Left lung (tissue), 10 donors: ENCODE data around the gene LSM3. TPM values are rescaled to one million over a fixed set of nuclear protein-coding genes. Genes with fewer than 3 reads are reported as not detected.

ENCODE experiments used
- ATAC-seq: fragments of 200-7000 bp; cut with Tn5 transposase; one replicate; pipeline ENCODE4 v1.9.1; 2020; ENCODE audit warnings: moderate library complexity
- DNase-seq, 4 donors: peaks; one replicate each; pipeline ENCODE4 v3.0.0-alpha.2; 2013 to 2020
- H3K27ac ChIP-seq, 2 donors: fragments of 200-600 bp; sonication (generic) in 1 of 2; one replicate each; pipeline versions ENCODE4 v1.5.0 to v1.8.0; 2020 to 2021
- H3K27me3 ChIP-seq, 2 donors: fragments of 200-600 bp; sonication (generic) in 1 of 2; one replicate each; pipeline versions ENCODE4 v1.5.0 to v1.8.0; 2020 to 2021
- H3K36me3 ChIP-seq, 2 donors: fragments of 200-600 bp; sonication (generic) in 1 of 2; one replicate each; pipeline versions ENCODE4 v1.5.0 to v1.8.0; 2020 to 2021
- H3K4me1 ChIP-seq, 2 donors: fragments of 200-600 bp; one replicate each; pipeline ENCODE4 v1.8.0; 2021
- H3K4me3 ChIP-seq, 2 donors: fragments of 200-600 bp; sonication (generic) in 1 of 2; one replicate each; pipeline versions ENCODE4 v1.5.0 to v1.8.0; 2020 to 2021; ENCODE audit warnings: mild to moderate bottlenecking in 1 of 2
- H3K9me3 ChIP-seq, 2 donors: fragments of 200-600 bp; sonication (generic) in 1 of 2; one replicate each; pipeline versions ENCODE4 v1.5.0 to v1.8.0; 2020 to 2021
- CTCF ChIP-seq, 2 donors: fragments of 200-600 bp; sonication (generic) in 1 of 2; IDR thresholded peaks; one replicate each; pipeline versions ENCODE4 v1.5.0 to v1.8.0; 2021; ENCODE audit warnings: antibody characterized with exemption in 2 of 2
- intact Hi-C, 2 donors: fragments of 100-400 bp; cut with DNase I; formaldehyde crosslinking; loops; one replicate each; pipeline versions ENCODE4 v1.11.2 to v1.14.2; 2022
- polyA plus RNA-seq, 6 donors: library from polyadenylated mRNA; unstranded; fragments of 120-200 nt; gene quantifications; one replicate each; pipeline ENCODE4 v1.2.1, GENCODE V29; 2013; ENCODE audit not compliant: insufficient read length in 6 of 6
- total RNA-seq, 2 donors: library from RNA; stranded (reverse); fragmentation: NEBNext Ultra II Directional; extraction: Animal tissue kit (Norgen Biotek cat#: 25700); gene quantifications; one replicate each; pipeline ENCODE4 v1.2.1, GENCODE V29; 2021
- donor health status: DM: no; HTN: yes; CAD: no.
- donor health status: DM: no; HTN: no; CAD: no.

LSM3 gene
- total and polyA plus RNA-seq, 8 donors = 10.6 to 16.5 (median 15.2) TPM

GRCh38 chr3:14186854-14187458, 8.3 kb downstream of the LSM3 start:
- ATAC-seq (no peak), DNase-seq (no peak)
- no peak for TF ChIP-seq CTCF (IDR thresholded peaks at IDR 0.05)
- Histone ChIP-seq H3K27me3 (no peaks in the 10 kb centered on the region), H3K4me1 (peaks cover 0 to 10% of the 10 kb centered on the region in 2 donors), H3K9me3 (no peaks in the 10 kb centered on the region), H3K36me3 (peaks cover 3 to 66% of the 10 kb centered on the region in 2 donors), H3K27ac (no peak overlapping the region), H3K4me3 (no peak overlapping the region)
- intact Hi-C loops = no loop called here

- Histone ChIP-seq H3K4me3 (no peak overlapping the region), H3K9me3 (no peaks in the 10 kb centered on the region), H3K27ac (no peak overlapping the region), H3K27me3 (no peaks in the 10 kb centered on the region), H3K4me1 (no peaks in the 10 kb centered on the region), H3K36me3 (peaks cover 3 to 56% of the 10 kb centered on the region in 2 donors)
- no peak for DNase-seq
- intact Hi-C loops = no loop called here
- no peak for TF ChIP-seq CTCF (IDR thresholded peaks at IDR 0.05)
- no peak for ATAC-seq
Measured at GRCh38 chr3:14188041-14188754, 9.6 kb downstream of the LSM3 start.

GRCh38 chr3:14194865-14195264, 16.2 kb downstream of the LSM3 start:
- ATAC-seq = no peak
- intact Hi-C loops = no loop called here
- no peak overlapping the region for H3K4me3 ChIP-seq

GRCh38 chr3:14199641-14200040, 21.0 kb downstream of the LSM3 start:
- no peak for TF ChIP-seq CTCF (IDR thresholded peaks at IDR 0.05)
- ATAC-seq = no peak
- peaks cover 0 to 30% of the 10 kb centered on the region in 2 donors for H3K36me3 ChIP-seq
- intact Hi-C loops = loop anchor here in 1 of 2 donors (5.0 kb wide), 1 partner anchor 273 kb away; no protein-coding TSS in a partner anchor
- no peaks in the 10 kb centered on the region for H3K9me3 ChIP-seq
- H3K4me3 ChIP-seq = no peak overlapping the region
- peaks cover 15 to 23% of the 10 kb centered on the region in 2 donors for H3K4me1 ChIP-seq
- H3K27ac ChIP-seq = no peak overlapping the region
- H3K27me3 ChIP-seq = no peaks in the 10 kb centered on the region
- DNase-seq = no peak

More at GRCh38 chr3:14194865-14195264, 16.2 kb downstream of the LSM3 start:
- no peaks in the 10 kb centered on the region for H3K4me1 ChIP-seq
- H3K27ac ChIP-seq = no peak overlapping the region
- peaks cover 0 to 30% of the 10 kb centered on the region in 2 donors for H3K36me3 ChIP-seq
- TF ChIP-seq CTCF (IDR thresholded peaks at IDR 0.05) = no peak
- no peaks in the 10 kb centered on the region for H3K27me3 ChIP-seq
- no peak for DNase-seq
- H3K9me3 ChIP-seq = no peaks in the 10 kb centered on the region

GRCh38 chr3:14200276-14200675, 21.7 kb downstream of the LSM3 start:
- no peak overlapping the region for H3K27ac ChIP-seq
- DNase-seq (no peak), ATAC-seq (peak; percentile 4)
- no peak overlapping the region for H3K4me3 ChIP-seq
- TF ChIP-seq CTCF (IDR thresholded peaks at IDR 0.05) = no peak
- intact Hi-C loops = loop anchor here in 1 of 2 donors (5.0 kb wide), 1 partner anchor 272 kb away; no protein-coding TSS in a partner anchor
- no peaks in the 10 kb centered on the region for H3K27me3 ChIP-seq
- H3K9me3 ChIP-seq = no peaks in the 10 kb centered on the region
- peaks cover 17 to 28% of the 10 kb centered on the region in 2 donors for H3K4me1 ChIP-seq
- peaks cover 0 to 30% of the 10 kb centered on the region in 2 donors for H3K36me3 ChIP-seq
